ENCODE measurements around the gene PACRGL.

DNA sequence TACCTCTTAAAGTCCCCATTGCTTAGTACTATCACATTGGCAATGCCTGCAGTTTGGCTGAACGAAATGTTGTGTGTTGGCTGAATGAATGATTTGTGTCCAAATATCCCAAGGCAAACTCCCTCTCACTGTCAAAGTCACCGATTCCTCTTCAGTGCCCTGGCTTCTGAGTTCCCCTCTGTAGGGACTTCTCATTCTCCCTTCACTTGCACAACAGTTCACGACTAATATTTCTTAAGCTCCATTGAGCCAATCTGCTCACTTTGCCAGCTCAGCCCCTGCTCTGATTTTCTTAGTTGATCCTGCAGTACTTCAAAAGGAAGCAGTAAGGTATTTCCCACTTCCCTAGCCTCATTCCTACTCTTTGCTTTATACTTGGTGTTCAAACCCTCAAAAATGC, 21.9 kb upstream of the PACRGL start:
- TF ChIP-seq, protein P1, sequence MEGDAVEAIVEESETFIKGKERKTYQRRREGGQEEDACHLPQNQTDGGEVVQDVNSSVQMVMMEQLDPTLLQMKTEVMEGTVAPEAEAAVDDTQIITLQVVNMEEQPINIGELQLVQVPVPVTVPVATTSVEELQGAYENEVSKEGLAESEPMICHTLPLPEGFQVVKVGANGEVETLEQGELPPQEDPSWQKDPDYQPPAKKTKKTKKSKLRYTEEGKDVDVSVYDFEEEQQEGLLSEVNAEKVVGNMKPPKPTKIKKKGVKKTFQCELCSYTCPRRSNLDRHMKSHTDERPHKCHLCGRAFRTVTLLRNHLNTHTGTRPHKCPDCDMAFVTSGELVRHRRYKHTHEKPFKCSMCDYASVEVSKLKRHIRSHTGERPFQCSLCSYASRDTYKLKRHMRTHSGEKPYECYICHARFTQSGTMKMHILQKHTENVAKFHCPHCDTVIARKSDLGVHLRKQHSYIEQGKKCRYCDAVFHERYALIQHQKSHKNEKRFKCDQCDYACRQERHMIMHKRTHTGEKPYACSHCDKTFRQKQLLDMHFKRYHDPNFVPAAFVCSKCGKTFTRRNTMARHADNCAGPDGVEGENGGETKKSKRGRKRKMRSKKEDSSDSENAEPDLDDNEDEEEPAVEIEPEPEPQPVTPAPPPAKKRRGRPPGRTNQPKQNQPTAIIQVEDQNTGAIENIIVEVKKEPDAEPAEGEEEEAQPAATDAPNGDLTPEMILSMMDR (IDR thresholded peaks at IDR 0.05), result no peak
- TF ChIP-seq POLR2A (IDR thresholded peaks at IDR 0.05) (no peak), POLR2AphosphoS5 (IDR thresholded peaks at IDR 0.05) (no peak)

All from suprapubic skin (tissue), 4 donors.